Pancreas (tissue), 10 donors: ENCODE results near the gene PWWP2B. TPM values are rescaled to one million over a fixed set of nuclear protein-coding genes. Genes with fewer than 3 reads are reported as not detected.

Experiments
- ATAC-seq, 4 donors: fragments of 200-7000 bp; cut with Tn5 transposase; one replicate each; pipeline versions ENCODE4 v1.8.0 to v1.9.1; 2020; ENCODE audit warnings: mild to moderate bottlenecking in 4 of 4, moderate library complexity in 4 of 4
- DNase-seq, 6 donors: peaks; one replicate each; pipeline ENCODE4 v3.0.0-alpha.2; 2020
- FAIRE-seq: peaks from 2 replicates; lab custom pipeline; 2012; peaks lifted over from hg19 to GRCh38; lab: Jason Lieb, UNC
- H3K27ac ChIP-seq, 4 donors: fragments of 200-600 bp; sonication (generic); 1 replicate in 3 of 4; 2 replicates in 1 of 4; pipeline versions ENCODE4 v1.5.0 to v1.8.0; 2020
- H3K27me3 ChIP-seq, 4 donors: fragments of 200-600 bp; one replicate each; pipeline ENCODE4 v1.8.0; 2021
- H3K36me3 ChIP-seq, 3 donors: fragments of 200-600 bp; sonication (generic) in 1 of 3; one replicate each; pipeline versions ENCODE4 v1.5.0 to v1.8.0; 2020 to 2021
- H3K4me1 ChIP-seq, 3 donors: fragments of 200-600 bp; one replicate each; pipeline ENCODE4 v1.8.0; 2021
- H3K4me3 ChIP-seq, 4 donors: fragments of 200-600 bp; sonication (generic) in 2 of 4; one replicate each; pipeline versions ENCODE4 v1.5.0 to v1.8.0; 2020 to 2021
- H3K9me3 ChIP-seq, 4 donors: fragments of 200-600 bp; one replicate each; pipeline ENCODE4 v1.8.0; 2021
- CTCF ChIP-seq, 4 donors: fragments of 200-600 bp; sonication (generic) in 3 of 4; IDR thresholded peaks; one replicate each; pipeline versions ENCODE4 v1.5.0 to v1.8.0; 2021; ENCODE audit warnings: antibody characterized with exemption in 4 of 4
- WGBS, 2 donors: extraction: QIAGEN DNeasy Blood & Tissue Kit; methylation state at CpG; one replicate each; pipeline ENCODE4 v1.1.7; 2013; 5-methylcytosine and 5-hydroxymethylcytosine counted together
- intact Hi-C, 3 donors: fragments of 100-400 bp; cut with DNase I; formaldehyde crosslinking; loops; one replicate each; pipeline versions ENCODE4 v1.11.1 to v1.14.2; 2022
- polyA plus RNA-seq, 2 donors: library from polyadenylated mRNA; stranded (reverse); fragments of 200-250 nt; gene quantifications; one replicate each; pipeline ENCODE4 v1.2.3, GENCODE V29; 2013
- total RNA-seq, 6 donors: library from RNA; stranded (reverse); fragmentation: NEBNext Ultra II Directional in 4 of 6; extraction: Animal tissue kit (Norgen Biotek cat#: 25700) in 4 of 6; gene quantifications; one replicate each; pipeline versions ENCODE4 v1.2.1 to v1.2.4, GENCODE V29; 2021 to 2023
- donor health status: healthy with polysubstance abuse.
- donor health status: DM: no; HTN: no; CAD: no; lungs with moderate emphysema.
- donor health status: DM: no; HTN: no; CAD: no.
- donor health status: control.
- donor health status: control.
- donor health status: Bipolar disorder and iron deficiency.
- donor health status: DM: yes; HTN: yes; CAD: no.
- donor health status: DM: no; HTN: no; CAD: no.
- donor health status: DM: no; HTN: no; CAD: no.
- donor health status: DM: yes; HTN: yes; CAD: no.

The PWWP2B gene
- total and polyA plus RNA-seq, 8 donors = 17.8 to 44.1 (median 25.2) TPM

- peaks cover 2 to 5% (median 4%) of the 10 kb centered on the region in 3 donors for H3K4me1 ChIP-seq
- ATAC-seq = no peak
- TF ChIP-seq CTCF (IDR thresholded peaks at IDR 0.05) = no peak
- H3K36me3 ChIP-seq = no peaks in the 10 kb centered on the region
- no peaks in the 10 kb centered on the region for H3K27me3 ChIP-seq
- 82 to 85% methylated on average over 10 of the region's 10 CpGs for WGBS, 2 donors
- DNase-seq = peak in 2 of 6 donors; percentile 12 to 23
- FAIRE-seq = no peak
- intact Hi-C loops = no loop called here
- no peaks in the 10 kb centered on the region for H3K9me3 ChIP-seq
- H3K4me3 ChIP-seq = no peak overlapping the region
- H3K27ac ChIP-seq = no peak overlapping the region
Measured at GRCh38 chr10:132427006-132427771, 30.2 kb downstream of the PWWP2B start.

DNA sequence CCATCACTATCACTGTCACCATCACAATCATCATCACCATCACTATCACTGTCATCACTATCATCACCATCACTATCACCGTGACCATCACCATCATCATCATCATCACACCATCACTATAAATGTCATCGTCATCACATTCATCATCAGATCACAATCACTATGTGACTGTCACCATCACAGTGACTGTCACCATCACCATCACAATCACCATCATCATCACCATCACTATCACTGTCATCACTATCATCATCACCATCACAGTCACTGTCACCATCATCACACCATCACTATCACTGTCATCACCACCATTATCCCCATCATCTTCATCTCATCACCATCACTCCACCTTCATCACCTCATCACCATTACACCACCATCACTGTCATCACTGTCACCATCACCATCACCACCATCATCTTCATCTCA, 31.0 kb downstream of the PWWP2B start:
- no peak for TF ChIP-seq CTCF (IDR thresholded peaks at IDR 0.05)
- 89 to 93% methylated on average over 2 of the region's 2 CpGs for WGBS, 2 donors
- Histone ChIP-seq H3K4me3 (no peak overlapping the region), H3K4me1 (peaks cover 0 to 3% (median 0%) of the 10 kb centered on the region in 3 donors), H3K9me3 (no peaks in the 10 kb centered on the region), H3K27me3 (no peaks in the 10 kb centered on the region), H3K36me3 (no peaks in the 10 kb centered on the region), H3K27ac (no peak overlapping the region)
- ATAC-seq = no peak
- intact Hi-C loops = no loop called here
- no peak for DNase-seq
- no peak for FAIRE-seq

DNA sequence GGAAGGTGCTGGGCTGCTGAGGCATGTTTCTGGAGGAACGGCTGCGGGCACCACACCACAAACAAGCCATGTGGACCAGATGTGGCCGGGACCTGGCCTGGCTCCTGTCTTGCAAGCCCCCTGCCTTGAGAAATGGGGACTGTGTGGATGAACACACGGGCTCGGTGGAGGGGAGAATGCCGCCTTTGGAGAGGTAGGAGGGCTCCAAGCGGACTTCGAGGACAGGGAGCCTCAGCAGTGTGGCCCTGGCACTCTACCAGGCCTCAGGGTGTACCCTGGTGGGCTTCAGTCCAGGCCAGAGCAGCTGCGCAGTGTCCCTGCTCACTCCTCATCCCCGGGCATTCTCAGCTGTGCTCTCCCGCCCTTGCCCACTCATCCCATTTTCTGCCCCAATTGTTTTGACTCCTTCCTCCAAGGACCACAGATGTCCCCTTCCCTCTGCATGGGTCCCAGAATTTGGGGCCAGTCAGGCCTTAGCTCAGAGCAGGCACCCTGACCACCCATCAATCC, 31.5 kb downstream of the PWWP2B start:
- peaks cover 0 to 3% (median 0%) of the 10 kb centered on the region in 3 donors for H3K4me1 ChIP-seq
- peak in 2 of 6 donors; percentile 41 to 56 for DNase-seq
- H3K27ac ChIP-seq = no peak overlapping the region
- intact Hi-C loops = no loop called here
- no peaks in the 10 kb centered on the region for H3K27me3 ChIP-seq
- ATAC-seq = no peak
- H3K9me3 ChIP-seq = no peaks in the 10 kb centered on the region
- no peaks in the 10 kb centered on the region for H3K36me3 ChIP-seq
- 95% methylated on average over 11 of the region's 11 CpGs for WGBS, 2 donors
- TF ChIP-seq CTCF (IDR thresholded peaks at IDR 0.05) = no peak
- FAIRE-seq = no peak
- H3K4me3 ChIP-seq = no peak overlapping the region

- H3K27me3 ChIP-seq = no peaks in the 10 kb centered on the region
- DNase-seq = peak in 3 of 6 donors; percentile 38 to 83 (median 63)
- peak overlapping the region in 1 of 4 donors; percentile 4 for H3K27ac ChIP-seq
- FAIRE-seq = no peak
- no peak overlapping the region for H3K4me3 ChIP-seq
- H3K36me3 ChIP-seq = no peaks in the 10 kb centered on the region
- H3K9me3 ChIP-seq = no peaks in the 10 kb centered on the region
- intact Hi-C loops = no loop called here
- peaks cover 0 to 3% (median 0%) of the 10 kb centered on the region in 3 donors for H3K4me1 ChIP-seq
- peak; percentile 43 to 73 (median 58) for ATAC-seq
- no peak for TF ChIP-seq CTCF (IDR thresholded peaks at IDR 0.05)
- 47 to 50% methylated on average over 18 of the region's 18 CpGs for WGBS, 2 donors
Measured at GRCh38 chr10:132429281-132430230, 32.6 kb downstream of the PWWP2B start.
